B cell (primary cell): ENCODE measurements around the gene GALNT10. TPM values are rescaled to one million over a fixed set of nuclear protein-coding genes. Genes with fewer than 3 reads are reported as not detected.

Experiments
- ATAC-seq: fragments of 200-7000 bp; cut with Tn5 transposase; one replicate; pipeline ENCODE4 v1.10.0; 2021; ENCODE audit warnings: low read depth, mild to moderate bottlenecking, moderate number of reproducible peaks, moderate library complexity
- CTCF ChIA-PET: fragments of 350-600 bp; sonication (Branson Sonifier 250); formaldehyde crosslinking; loops from one replicate; lab custom pipeline; 2021; ENCODE audit warnings: antibody characterized with exemption, inconsistent platforms; lab: Charles Lee
- POLR2A ChIA-PET: fragments of 350-600 bp; sonication (Branson Sonifier 250); formaldehyde crosslinking; loops from one replicate; lab custom pipeline; 2021; ENCODE audit warnings: antibody characterized with exemption; lab: Charles Lee
- DNase-seq: peaks from one replicate; pipeline ENCODE4 v3.0.0; 2013
- H2AFZ ChIP-seq: 2 replicates; pipeline ENCODE4 v1.6.1; 2012; ENCODE audit warnings: mild to moderate bottlenecking, low read depth, low read length; ENCODE audit not compliant: insufficient read depth, poor library complexity, severe bottlenecking
- H3K27ac ChIP-seq, 2 donors: 1 replicate in 1 of 2; 2 replicates in 1 of 2; pipeline ENCODE4 v1.5.1; 2012 to 2013; ENCODE audit warnings: low read length in 2 of 2, mild to moderate bottlenecking in 2 of 2, moderate library complexity in 1 of 2
- H3K27me3 ChIP-seq, 4 experiments: fragments of 200-600 bp in 1 of 4; sonication (generic) in 1 of 4; replicated peaks in 1 of 4; 1 replicate in 2 of 4; 2 replicates in 2 of 4; pipeline versions ENCODE4 v1.6.1 to v1.7.0; 2013 to 2016; ENCODE audit warnings: low read length in 3 of 4, mild to moderate bottlenecking in 2 of 4, mixed read lengths in 1 of 4, moderate library complexity in 1 of 4; ENCODE audit not compliant: insufficient read depth in 4 of 4, control insufficient read depth in 3 of 4; ENCODE audit errors: control extremely low read depth in 1 of 4
- H3K36me3 ChIP-seq, 2 experiments: replicated peaks in 1 of 2; 1 replicate in 1 of 2; 2 replicates in 1 of 2; pipeline versions ENCODE4 v1.6.1 to v1.7.1; 2013; ENCODE audit warnings: low read length in 1 of 2; ENCODE audit not compliant: insufficient read depth in 2 of 2, control insufficient read depth in 1 of 2; ENCODE audit errors: control extremely low read depth in 1 of 2, extremely low read depth in 1 of 2
- H3K4me1 ChIP-seq, 2 donors: fragments of 200-600 bp in 1 of 2; sonication (generic) in 1 of 2; 1 replicate in 1 of 2; 2 replicates in 1 of 2; pipeline versions ENCODE4 v1.5.1 to v1.6.1; 2013 to 2017; ENCODE audit warnings: low read length in 2 of 2; ENCODE audit not compliant: control insufficient read depth in 2 of 2, insufficient read depth in 2 of 2
- H3K4me2 ChIP-seq: replicated peaks from 2 replicates; pipeline ENCODE3; 2012; ENCODE audit warnings: mild to moderate bottlenecking, low read depth, low read length; ENCODE audit not compliant: poor library complexity, severe bottlenecking
- H3K4me3 ChIP-seq, 5 experiments: fragments of 200-600 bp in 1 of 5; sonication (generic) in 1 of 5; 1 replicate in 3 of 5; 2 replicates in 2 of 5; pipeline versions ENCODE4 v1.5.1 to v1.7.0; 2011 to 2016; ENCODE audit warnings: low read length in 4 of 5, mild to moderate bottlenecking in 4 of 5, low read depth in 2 of 5, control low read depth in 1 of 5, moderate library complexity in 1 of 5; ENCODE audit not compliant: insufficient read depth in 1 of 5; ENCODE audit errors: control extremely low read depth in 1 of 5, extremely low read depth in 1 of 5
- H3K79me2 ChIP-seq: fragments of 200-600 bp; sonication (generic); one replicate; pipeline ENCODE4 v1.6.0; 2016; ENCODE audit warnings: low read length; ENCODE audit not compliant: control insufficient read depth, insufficient read depth
- H3K9ac ChIP-seq: fragments of 200-600 bp; sonication (generic); 2 replicates; pipeline ENCODE4 v1.6.1; 2017; ENCODE audit warnings: mild to moderate bottlenecking, low read length, moderate library complexity
- H3K9me3 ChIP-seq, 3 donors: one replicate each; pipeline versions ENCODE4 v1.6.1 to v1.7.1; 2013; ENCODE audit warnings: low read length in 2 of 3; ENCODE audit not compliant: control insufficient read depth in 2 of 3, insufficient read depth in 1 of 3; ENCODE audit errors: control extremely low read depth in 1 of 3
- H4K20me1 ChIP-seq: 2 replicates; pipeline ENCODE4 v1.6.0; 2012; ENCODE audit warnings: mild to moderate bottlenecking, low read length; ENCODE audit not compliant: insufficient read depth, control insufficient read depth, poor library complexity, severe bottlenecking
- H3K27ac Mint-ChIP-seq: one replicate; pipeline ENCODE4 v1.8.0; 2021; ENCODE audit warnings: mixed read lengths
- H3K27me3 Mint-ChIP-seq: one replicate; pipeline ENCODE4 v1.8.0; 2021; ENCODE audit warnings: mixed read lengths
- H3K4me1 Mint-ChIP-seq: one replicate; pipeline ENCODE4 v1.8.0; 2021; ENCODE audit warnings: mixed read lengths
- H3K4me3 Mint-ChIP-seq: one replicate; pipeline ENCODE4 v1.8.0; 2021; ENCODE audit warnings: mixed read lengths
- H3K9me3 Mint-ChIP-seq: one replicate; pipeline ENCODE4 v1.8.0; 2022; ENCODE audit warnings: mixed read lengths; ENCODE audit not compliant: insufficient read depth
- EZH2 ChIP-seq: IDR thresholded peaks from 2 replicates; pipeline ENCODE4 v1.6.1; 2012; ENCODE audit warnings: borderline replicate concordance, low read depth, mild to moderate bottlenecking, moderate library complexity, low read length; ENCODE audit not compliant: insufficient read depth, poor library complexity, severe bottlenecking
- WGBS: methylation state at CpG from one replicate; pipeline ENCODE4 v1.1.5; 2013; ENCODE audit warnings: missing lambda C conversion rate; ENCODE audit not compliant: insufficient coverage; 5-methylcytosine and 5-hydroxymethylcytosine counted together
- intact Hi-C: fragments of 100-400 bp; cut with micrococcal nuclease; formaldehyde crosslinking; loops from one replicate; pipeline ENCODE4 v1.10.0; 2022
- polyA plus RNA-seq: library from polyadenylated mRNA; depleted of rRNA; stranded (reverse); fragments of >200 nt; gene quantifications from 2 replicates; pipeline ENCODE4 v1.2.3, GENCODE V29; 2012
- total RNA-seq, 2 donors: library from RNA; stranded (reverse); fragments of 120-200 nt in 1 of 2; gene quantifications; 1 replicate in 1 of 2; 2 replicates in 1 of 2; pipeline versions ENCODE4 v1.2.3 to v1.2.4, GENCODE V29; 2013 to 2022
- TF ChIP-seq, protein P1 (sequence below): fragments of 200-600 bp; IDR thresholded peaks from one replicate; pipeline ENCODE4 v1.8.0; 2022; ENCODE audit warnings: antibody characterized with exemption, mild to moderate bottlenecking

Gene GALNT10
- total and polyA plus RNA-seq, 2 donors (not counting 1 experiment from before 2014, with no cell fraction given) = 27.7 to 42.8 TPM

DNA sequence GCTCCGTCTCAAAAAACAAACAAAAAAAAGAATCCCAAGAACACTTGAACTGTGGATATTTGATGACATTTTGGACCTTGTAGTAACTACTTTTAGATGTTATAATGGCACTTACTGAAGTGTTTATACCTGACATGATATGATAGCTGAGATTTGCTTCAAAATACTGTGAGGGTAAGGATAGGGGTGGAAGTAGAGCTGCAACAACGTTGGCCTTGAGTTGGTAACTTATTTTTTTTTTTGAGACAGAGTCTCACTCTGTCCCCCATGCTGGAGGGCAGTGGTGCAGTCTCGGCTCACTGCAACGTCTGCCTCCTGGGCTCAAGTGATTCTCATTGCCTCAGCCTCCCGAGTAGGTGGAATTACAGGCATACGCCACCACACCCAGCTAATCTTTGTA lies 224.6 kb downstream of the GALNT10 start:
- CTCF ChIA-PET = interaction anchor here (0.8 to 1.4 kb wide), 2 partner anchors 11 to 440 kb away, joined by 3 to 4 read pairs; no protein-coding TSS in a partner anchor

DNA sequence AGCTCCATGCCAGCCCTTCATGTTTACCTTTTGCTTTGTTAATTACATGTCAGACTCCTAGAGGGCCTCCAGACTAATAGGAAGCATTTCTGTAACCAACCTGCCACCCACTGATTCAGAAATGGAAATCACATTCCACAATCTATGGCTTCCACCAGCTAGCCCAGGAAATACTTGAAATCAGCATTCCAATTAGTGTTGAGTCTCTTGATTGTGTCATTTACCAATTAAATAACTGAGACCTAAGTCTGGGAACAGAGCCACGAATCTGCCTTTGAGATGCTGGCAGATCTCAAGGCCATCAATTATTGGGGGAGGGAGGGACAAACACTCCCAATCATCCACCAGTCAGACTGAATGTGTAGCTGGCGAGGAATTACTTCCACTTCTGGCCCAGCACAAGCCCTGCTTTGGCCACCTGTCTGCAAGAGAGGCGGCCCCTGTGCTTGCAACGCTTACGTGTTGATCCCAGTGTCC lies 227.8 kb downstream of the GALNT10 start:
- no peak overlapping the region for H3K4me2 ChIP-seq
- no peaks in the 10 kb centered on the region for H3K27me3 ChIP-seq
- TF ChIP-seq, protein P1, sequence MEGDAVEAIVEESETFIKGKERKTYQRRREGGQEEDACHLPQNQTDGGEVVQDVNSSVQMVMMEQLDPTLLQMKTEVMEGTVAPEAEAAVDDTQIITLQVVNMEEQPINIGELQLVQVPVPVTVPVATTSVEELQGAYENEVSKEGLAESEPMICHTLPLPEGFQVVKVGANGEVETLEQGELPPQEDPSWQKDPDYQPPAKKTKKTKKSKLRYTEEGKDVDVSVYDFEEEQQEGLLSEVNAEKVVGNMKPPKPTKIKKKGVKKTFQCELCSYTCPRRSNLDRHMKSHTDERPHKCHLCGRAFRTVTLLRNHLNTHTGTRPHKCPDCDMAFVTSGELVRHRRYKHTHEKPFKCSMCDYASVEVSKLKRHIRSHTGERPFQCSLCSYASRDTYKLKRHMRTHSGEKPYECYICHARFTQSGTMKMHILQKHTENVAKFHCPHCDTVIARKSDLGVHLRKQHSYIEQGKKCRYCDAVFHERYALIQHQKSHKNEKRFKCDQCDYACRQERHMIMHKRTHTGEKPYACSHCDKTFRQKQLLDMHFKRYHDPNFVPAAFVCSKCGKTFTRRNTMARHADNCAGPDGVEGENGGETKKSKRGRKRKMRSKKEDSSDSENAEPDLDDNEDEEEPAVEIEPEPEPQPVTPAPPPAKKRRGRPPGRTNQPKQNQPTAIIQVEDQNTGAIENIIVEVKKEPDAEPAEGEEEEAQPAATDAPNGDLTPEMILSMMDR = no peak
- TF ChIP-seq EZH2 = no peak
- H3K4me1 ChIP-seq = peaks cover 4 to 18% of the 10 kb centered on the region in 2 donors
- H3K9me3 Mint-ChIP-seq = no peaks in the 10 kb centered on the region
- H3K4me3 Mint-ChIP-seq = no peak overlapping the region
- intact Hi-C loops = no loop called here
- ATAC-seq (no peak), DNase-seq (no peak)
- no peak overlapping the region for H2AFZ ChIP-seq
- no peak overlapping the region for H3K27ac ChIP-seq
- no peaks in the 10 kb centered on the region for H3K79me2 ChIP-seq
- 97% methylated on average over 3 of the region's 5 CpGs for WGBS
- CTCF ChIA-PET = interaction anchor here (1.7 kb wide), 1 partner anchor 346 kb away, joined by 4 read pairs; no protein-coding TSS in a partner anchor
- H3K9ac ChIP-seq = no peak overlapping the region
- H3K4me1 Mint-ChIP-seq = peaks cover 14% of the 10 kb centered on the region
- peaks cover 0 to 2% (median 2%) of the 10 kb centered on the region in 3 donors for H3K9me3 ChIP-seq
- H3K27ac Mint-ChIP-seq = no peak overlapping the region
- no peak overlapping the region for H3K4me3 ChIP-seq
- H3K27me3 Mint-ChIP-seq = no peaks in the 10 kb centered on the region
- POLR2A ChIA-PET = no interaction called here
- H4K20me1 ChIP-seq = no peaks in the 10 kb centered on the region
- H3K36me3 ChIP-seq = peaks cover 6 to 55% of the 10 kb centered on the region in 2 experiments

More for the DNA sequence above, 224.6 kb downstream of the GALNT10 start:
- H3K27ac ChIP-seq = no peak overlapping the region
- TF ChIP-seq, protein P1 = no peak
- no peaks in the 10 kb centered on the region for H3K27me3 ChIP-seq
- intact Hi-C loops = no loop called here
- H3K4me2 ChIP-seq = no peak overlapping the region
- peaks cover 14% of the 10 kb centered on the region for H3K4me1 Mint-ChIP-seq
- WGBS = 75% methylated on average over 1 of the region's 6 CpGs
- no peaks in the 10 kb centered on the region for H3K9me3 ChIP-seq
- H3K4me3 ChIP-seq = no peak overlapping the region
- no peaks in the 10 kb centered on the region for H4K20me1 ChIP-seq
- H3K27ac Mint-ChIP-seq = no peak overlapping the region
- H2AFZ ChIP-seq = no peak overlapping the region
- H3K4me3 Mint-ChIP-seq = no peak overlapping the region
- no peaks in the 10 kb centered on the region for H3K79me2 ChIP-seq
- H3K9ac ChIP-seq = no peak overlapping the region
- H3K27me3 Mint-ChIP-seq = no peaks in the 10 kb centered on the region
- H3K36me3 ChIP-seq = peaks cover 3 to 73% of the 10 kb centered on the region in 2 experiments
- peaks cover 4 to 18% of the 10 kb centered on the region in 2 donors for H3K4me1 ChIP-seq
- DNase-seq = no peak
- no peak for ATAC-seq
- POLR2A ChIA-PET = no interaction called here
- no peaks in the 10 kb centered on the region for H3K9me3 Mint-ChIP-seq
